A549 (cell line): Measurements from ENCODE around the gene EFNA5.
"Not testable (repeated sequence)": the region's sequence is repeated elsewhere in the genome, so short reads cannot be mapped to it uniquely, and the experiment has no call there.

Experiments used
- EP300 ChIP-seq, 2 experiments: fragments of >200 bp; sonication (Bioruptor Twin); formaldehyde crosslinking; IDR thresholded peaks; 2 replicates in 1 of 2; 3 replicates in 1 of 2; pipeline ENCODE4 v1.6.1; 2016 to 2017
- GATA3 ChIP-seq: IDR thresholded peaks from 2 replicates; pipeline ENCODE4 v1.6.1; 2012; ENCODE audit warnings: borderline replicate concordance
- HOXB5 ChIP-seq: fragments of 250-450 bp; sonication (Bioruptor Pico); IDR thresholded peaks from 2 replicates; pipeline ENCODE4 v1.5.0; 2020; ENCODE audit warnings: mild to moderate bottlenecking, moderate library complexity
- POLR2A ChIP-seq: IDR thresholded peaks from 2 replicates; pipeline ENCODE4 v1.6.1; 2012; ENCODE audit warnings: mild to moderate bottlenecking, low read length
- RAD21 ChIP-seq, 2 experiments: fragments of >200 bp in 1 of 2; sonication (Bioruptor Twin) in 1 of 2; formaldehyde crosslinking in 1 of 2; IDR thresholded peaks in 1 of 2; conservative IDR thresholded peaks in 1 of 2; 2 replicates in 1 of 2; 3 replicates in 1 of 2; pipeline ENCODE4 v1.6.1; 2012 to 2018; ENCODE audit warnings: inconsistent platforms in 1 of 2
- RCOR1 ChIP-seq: fragments of 150-350 bp; IDR thresholded peaks from 2 replicates; pipeline ENCODE4 v1.6.1; 2014; ENCODE audit warnings: antibody characterized with exemption, low read length, low read depth
- ZNF302 ChIP-seq: fragments of 250-450 bp; sonication (Bioruptor Pico); IDR thresholded peaks from 2 replicates; pipeline ENCODE4 v1.9.0; 2021; ENCODE audit warnings: inconsistent platforms, mild to moderate bottlenecking, moderate library complexity
- TF ChIP-seq, protein P1 (sequence below): fragments of >200 bp; sonication (Bioruptor Twin); formaldehyde crosslinking; IDR thresholded peaks from 3 replicates; pipeline ENCODE4 v1.5.1; 2016
- TF ChIP-seq, protein P2 (sequence below): fragments of 450-650 bp; IDR thresholded peaks from 2 replicates; pipeline ENCODE4 v1.6.1; 2014; ENCODE audit warnings: antibody characterized with exemption
- TF ChIP-seq, protein P3 (sequence below): IDR thresholded peaks from 2 replicates; pipeline ENCODE4 v1.6.1; 2012

DNA sequence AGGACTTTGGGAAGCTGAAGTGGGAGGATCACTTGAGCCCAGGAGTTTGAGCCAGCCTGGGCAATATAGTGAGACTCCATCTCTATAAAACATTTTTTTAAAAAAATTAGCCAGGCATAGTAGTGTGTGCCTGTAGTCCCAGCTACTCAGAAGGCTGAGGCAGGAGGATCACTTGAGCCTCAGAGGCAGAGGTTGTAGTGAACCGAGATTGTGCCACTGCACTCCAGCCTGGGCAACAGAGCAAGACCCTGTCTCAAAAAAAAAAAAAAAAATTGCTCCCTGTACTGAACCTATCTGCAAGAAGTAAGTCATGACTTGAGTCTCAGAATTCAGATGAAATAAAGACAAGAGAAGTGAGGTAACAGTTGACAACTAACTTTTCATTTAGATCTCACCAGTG is 237.1 kb downstream of the EFNA5 start:
- TF ChIP-seq, protein P1, sequence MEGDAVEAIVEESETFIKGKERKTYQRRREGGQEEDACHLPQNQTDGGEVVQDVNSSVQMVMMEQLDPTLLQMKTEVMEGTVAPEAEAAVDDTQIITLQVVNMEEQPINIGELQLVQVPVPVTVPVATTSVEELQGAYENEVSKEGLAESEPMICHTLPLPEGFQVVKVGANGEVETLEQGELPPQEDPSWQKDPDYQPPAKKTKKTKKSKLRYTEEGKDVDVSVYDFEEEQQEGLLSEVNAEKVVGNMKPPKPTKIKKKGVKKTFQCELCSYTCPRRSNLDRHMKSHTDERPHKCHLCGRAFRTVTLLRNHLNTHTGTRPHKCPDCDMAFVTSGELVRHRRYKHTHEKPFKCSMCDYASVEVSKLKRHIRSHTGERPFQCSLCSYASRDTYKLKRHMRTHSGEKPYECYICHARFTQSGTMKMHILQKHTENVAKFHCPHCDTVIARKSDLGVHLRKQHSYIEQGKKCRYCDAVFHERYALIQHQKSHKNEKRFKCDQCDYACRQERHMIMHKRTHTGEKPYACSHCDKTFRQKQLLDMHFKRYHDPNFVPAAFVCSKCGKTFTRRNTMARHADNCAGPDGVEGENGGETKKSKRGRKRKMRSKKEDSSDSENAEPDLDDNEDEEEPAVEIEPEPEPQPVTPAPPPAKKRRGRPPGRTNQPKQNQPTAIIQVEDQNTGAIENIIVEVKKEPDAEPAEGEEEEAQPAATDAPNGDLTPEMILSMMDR, result not testable (repeated sequence)
- TF ChIP-seq EP300 (IDR thresholded peaks at IDR 0.05); RCOR1; POLR2A; ZNF302; HOXB5 (CRISPR knock-in tag); RAD21 (conservative IDR thresholded peaks at IDR 0.05 in 1 of 2, IDR thresholded peaks at IDR 0.05 in 1 of 2); GATA3: not testable (repeated sequence)
- TF ChIP-seq, protein P2, sequence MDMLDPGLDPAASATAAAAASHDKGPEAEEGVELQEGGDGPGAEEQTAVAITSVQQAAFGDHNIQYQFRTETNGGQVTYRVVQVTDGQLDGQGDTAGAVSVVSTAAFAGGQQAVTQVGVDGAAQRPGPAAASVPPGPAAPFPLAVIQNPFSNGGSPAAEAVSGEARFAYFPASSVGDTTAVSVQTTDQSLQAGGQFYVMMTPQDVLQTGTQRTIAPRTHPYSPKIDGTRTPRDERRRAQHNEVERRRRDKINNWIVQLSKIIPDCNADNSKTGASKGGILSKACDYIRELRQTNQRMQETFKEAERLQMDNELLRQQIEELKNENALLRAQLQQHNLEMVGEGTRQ, result not testable (repeated sequence)
- TF ChIP-seq, protein P3, sequence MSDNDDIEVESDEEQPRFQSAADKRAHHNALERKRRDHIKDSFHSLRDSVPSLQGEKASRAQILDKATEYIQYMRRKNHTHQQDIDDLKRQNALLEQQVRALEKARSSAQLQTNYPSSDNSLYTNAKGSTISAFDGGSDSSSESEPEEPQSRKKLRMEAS, result not testable (repeated sequence)
